Measurements from ENCODE around the gene MAVS.

- TF ChIP-seq EZH2 (IDR thresholded peaks at IDR 0.05; ENCODE audit: borderline replicate concordance, low read depth, low read length, severe bottlenecking): no peak
- TF ChIP-seq CTCF (IDR thresholded peaks at IDR 0.05; ENCODE audit: borderline replicate concordance, extremely low read depth, low read length, poor library complexity, severe bottlenecking): no peak
Measured at GRCh38 chr20:3911956-3912355, 65.3 kb downstream of the MAVS start.

Data from DND-41 (cell line).